HUDEP-2 (cell line): ENCODE measurements around the gene SLC25A20.

ENCODE experiments used
- DNase-seq, 76 experiments: peaks; one replicate each; lab custom pipeline; 2025; ENCODE audit not compliant: unreplicated experiment in 76 of 76; lab: John Stamatoyannopoulos, UW

The SLC25A20 gene

GRCh38 chr3:48899273-48899672 is 591 bp upstream of the SLC25A20 start:
- peak in 1 of 76 experiments; percentile 4 for DNase-seq

- DNase-seq: peak in 2 of 76 experiments; percentile 1 to 2
Observed at GRCh38 chr3:48897460-48898376, 964 bp downstream of the SLC25A20 start.

GRCh38 chr3:48896936-48897335 is 1.7 kb downstream of the SLC25A20 start:
- DNase-seq: no peak

- DNase-seq: no peak
Observed at GRCh38 chr3:48894516-48894915, 4.2 kb downstream of the SLC25A20 start.

DNA sequence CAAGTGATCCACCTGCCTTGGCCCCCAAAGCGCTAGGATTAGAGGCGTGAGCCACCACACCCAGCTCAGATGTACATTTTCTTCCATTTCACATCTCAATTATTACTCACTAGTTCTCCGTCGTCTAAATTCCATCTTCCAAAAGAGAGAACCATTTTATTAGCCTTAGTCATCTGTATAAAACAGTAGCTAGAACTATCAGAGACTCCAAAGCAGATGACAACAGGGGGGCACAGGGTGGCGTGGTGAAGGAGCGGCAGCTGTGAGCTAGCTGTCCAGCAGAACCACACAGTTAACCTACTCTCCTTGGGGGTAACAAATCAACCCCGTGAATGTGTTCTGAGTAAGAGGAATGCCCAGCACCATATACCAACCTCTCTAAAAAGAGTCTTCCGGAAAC is 7.1 kb downstream of the SLC25A20 start:
- DNase-seq: no peak

GRCh38 chr3:48885753-48886152 is 12.9 kb downstream of the SLC25A20 start:
- DNase-seq: no peak

DNA sequence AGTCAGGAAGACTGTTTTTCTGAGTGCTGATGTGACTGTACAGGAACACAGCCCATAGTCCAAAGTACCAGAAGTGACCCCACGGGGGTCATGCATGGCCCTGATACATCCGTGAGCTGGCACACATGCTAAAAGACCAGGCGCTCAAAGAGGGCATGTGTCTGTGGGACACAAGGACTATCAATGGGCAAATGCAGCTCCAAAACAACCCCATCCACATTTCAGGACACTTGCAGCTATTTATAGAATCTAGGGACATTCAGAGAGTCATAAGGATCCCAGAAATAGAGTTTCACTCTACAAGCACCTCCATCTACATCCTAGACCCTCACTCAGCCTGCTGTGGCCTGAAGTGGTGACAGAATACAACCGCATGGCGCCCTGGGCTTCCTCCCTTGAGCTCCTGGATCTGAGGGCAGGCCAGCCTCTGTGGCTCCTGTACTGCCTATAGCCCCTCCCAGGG is 17.0 kb downstream of the SLC25A20 start:
- no peak for DNase-seq

DNA sequence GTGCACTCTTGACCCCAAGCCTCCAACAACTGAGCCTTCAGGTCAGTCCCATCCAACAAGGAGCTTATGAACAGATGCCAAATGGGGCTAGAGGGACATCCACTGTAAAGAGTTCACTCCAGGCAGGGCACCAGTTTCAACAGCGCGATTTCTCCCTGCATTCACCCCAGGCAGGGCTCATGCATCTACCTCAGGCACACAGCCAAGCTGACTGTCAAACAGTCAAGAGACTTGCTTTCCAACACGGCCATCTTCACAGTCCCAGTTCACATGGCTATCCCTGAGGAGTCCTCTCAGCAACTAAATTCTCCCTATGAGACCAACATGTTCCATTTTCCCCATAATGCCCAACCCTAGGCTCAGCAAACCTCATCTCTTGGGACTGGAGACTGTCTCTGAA is 17.7 kb downstream of the SLC25A20 start:
- no peak for DNase-seq

GRCh38 chr3:48879994-48880377 is 18.7 kb downstream of the SLC25A20 start:
- no peak for DNase-seq

- no peak for DNase-seq
Observed at GRCh38 chr3:48879307-48879993, 19.2 kb downstream of the SLC25A20 start.

GRCh38 chr3:48877671-48878070 is 21.0 kb downstream of the SLC25A20 start:
- no peak for DNase-seq

GRCh38 chr3:48863122-48863521 is 35.6 kb downstream of the SLC25A20 start:
- DNase-seq: no peak

DNA sequence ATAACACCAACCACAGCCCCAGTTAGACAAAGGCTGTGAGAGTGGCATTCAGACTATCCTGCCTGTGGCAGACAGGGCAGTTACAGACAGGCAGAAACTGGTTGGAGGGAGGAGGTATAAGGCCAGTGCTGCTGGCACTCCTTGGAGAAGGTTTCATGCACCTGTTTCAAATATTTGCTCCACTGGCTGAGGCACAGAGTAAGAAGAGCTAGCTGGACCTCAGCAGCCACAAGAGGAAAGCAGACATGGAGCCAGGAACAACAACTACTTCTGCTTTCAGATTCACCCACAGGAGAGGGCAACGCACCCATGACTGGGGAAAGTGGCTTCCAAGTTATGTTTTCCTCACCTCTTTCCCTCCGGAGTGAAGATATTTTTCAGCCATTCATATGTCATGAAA is 39.5 kb downstream of the SLC25A20 start:
- DNase-seq: no peak

- no peak for DNase-seq
Observed at GRCh38 chr3:48858709-48859108, 40.0 kb downstream of the SLC25A20 start.

GRCh38 chr3:48857641-48858040 is 41.0 kb downstream of the SLC25A20 start:
- no peak for DNase-seq

GRCh38 chr3:48856469-48856868 is 42.2 kb downstream of the SLC25A20 start:
- no peak for DNase-seq

DNA sequence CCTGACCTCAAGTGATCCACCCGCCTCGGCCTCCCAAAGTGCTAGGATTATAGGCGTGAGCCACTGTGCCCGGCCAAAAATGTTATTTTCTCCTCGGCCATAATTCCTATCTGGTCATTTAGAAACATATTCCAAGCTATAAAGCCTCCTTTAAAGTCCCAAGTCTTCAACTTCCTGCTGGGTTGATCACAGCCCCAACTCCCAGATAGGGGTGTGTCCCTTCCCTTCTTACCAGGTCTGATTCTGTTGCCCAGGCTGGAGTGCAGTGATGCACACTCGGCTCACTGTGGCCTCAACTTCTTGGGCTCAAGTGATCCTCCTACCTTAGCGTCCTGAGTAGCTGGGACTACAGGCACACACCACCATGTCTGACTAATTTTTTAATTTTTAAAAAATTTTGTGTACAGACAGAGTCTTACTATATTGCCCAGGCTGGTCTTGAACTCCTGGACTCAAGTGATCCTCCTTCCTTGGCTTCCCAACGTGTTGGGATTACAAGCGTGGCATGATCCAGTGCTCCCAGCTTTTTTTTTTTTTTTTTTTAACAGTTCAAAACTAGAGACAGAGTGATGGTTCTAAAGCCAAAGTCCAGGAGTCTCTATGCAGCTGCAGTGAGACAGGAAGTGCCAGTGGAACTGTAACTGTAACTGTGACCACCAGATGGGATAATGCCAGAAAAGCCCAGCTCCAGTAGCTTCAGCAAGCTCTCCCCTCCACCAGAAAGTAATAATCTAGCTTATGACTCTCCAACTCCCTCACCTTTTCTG is 42.8 kb downstream of the SLC25A20 start:
- peak in 1 of 76 experiments; percentile 2 for DNase-seq

DNA sequence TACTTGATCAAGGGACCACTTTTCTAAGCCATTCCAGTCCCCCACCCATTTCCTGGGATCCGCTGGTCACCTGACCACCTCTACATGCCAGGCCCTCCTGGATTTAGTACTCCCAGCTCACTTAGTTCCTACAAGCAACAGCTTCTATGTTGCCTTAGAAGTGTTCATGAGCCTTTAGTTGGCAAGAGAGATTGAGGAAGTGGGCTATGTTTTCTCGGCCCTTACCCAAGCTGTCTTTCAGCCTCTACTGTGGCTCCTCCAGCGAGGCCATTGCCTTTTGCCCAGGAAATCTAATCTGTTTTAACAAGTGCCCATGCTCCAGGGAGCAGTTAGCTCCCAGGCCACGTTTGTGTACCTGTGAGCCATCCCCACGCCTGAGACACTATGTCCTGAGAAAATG is 46.5 kb downstream of the SLC25A20 start:
- DNase-seq: no peak

DNA sequence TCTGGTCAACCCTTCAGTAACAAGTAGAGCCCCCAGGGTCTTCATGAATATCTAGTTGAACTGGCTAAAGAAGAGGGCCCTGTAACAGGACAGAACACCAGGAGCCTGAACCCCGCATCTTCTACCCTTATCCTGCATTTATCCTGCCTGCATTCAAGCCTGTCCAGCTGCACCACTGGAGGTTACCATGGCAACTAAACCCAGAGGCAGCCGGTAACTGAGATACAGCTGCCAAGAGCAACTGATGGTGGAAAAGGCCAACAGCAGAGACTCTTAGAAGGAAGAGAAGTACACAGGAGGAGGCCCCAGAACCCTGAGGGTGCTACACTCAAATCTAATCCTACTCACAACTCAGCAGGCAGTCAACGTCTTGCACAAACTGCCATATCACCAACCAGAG is 47.3 kb downstream of the SLC25A20 start:
- no peak for DNase-seq

DNA sequence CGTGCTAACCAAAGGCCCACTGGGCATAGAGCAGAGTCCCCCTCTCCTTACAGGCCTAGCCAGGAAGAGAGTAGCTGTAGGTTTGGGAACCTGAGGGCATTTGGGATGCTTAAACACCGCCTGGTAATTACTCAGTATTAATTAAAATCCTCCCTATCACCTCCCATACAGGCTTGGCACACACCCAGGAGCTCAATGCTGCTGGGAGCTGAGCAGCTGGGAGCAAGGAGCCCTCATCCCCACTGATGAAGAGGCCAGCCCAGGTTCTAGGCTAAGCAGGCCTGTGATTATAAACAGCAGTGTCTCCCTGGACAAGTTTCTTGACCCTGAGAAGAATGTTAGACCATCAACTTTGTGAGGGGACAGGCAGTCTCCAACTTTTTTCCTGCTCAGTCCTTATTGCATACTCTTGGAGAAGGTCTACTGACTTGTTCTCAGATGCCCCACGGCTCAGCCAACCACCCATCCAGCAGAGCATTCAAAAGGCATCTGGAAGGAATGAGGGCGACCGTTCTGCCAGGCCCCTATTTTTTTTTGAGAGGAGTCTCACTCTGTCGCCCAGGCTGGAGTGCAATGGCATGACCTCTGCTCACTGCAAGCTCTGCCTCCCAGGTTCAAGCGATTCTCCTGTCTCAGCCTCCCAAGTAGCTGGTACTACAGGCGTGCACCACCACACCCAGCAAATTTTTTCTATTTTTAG is 49.7 kb downstream of the SLC25A20 start:
- peak in 12 of 76 experiments; percentile 1 to 30 (median 8) for DNase-seq
